ENCODE measurements around the gene SLC47A2.

The SLC47A2 gene

GRCh38 chr17:19727501-19728078 is 11.2 kb upstream of the SLC47A2 start:
- Histone ChIP-seq H3K27ac (ENCODE audit: low read length) (no peak overlapping the region), H3K4me3 (ENCODE audit: low read depth in 1 of 2, low read length in 2 of 2) (no peak overlapping the region), H2AFZ (ENCODE audit: low read depth, low read length) (no peak overlapping the region), H3K79me2 (ENCODE audit: insufficient read depth, low read length) (no peaks in the 10 kb centered on the region), H3K9ac (ENCODE audit: low read depth, low read length) (no peak overlapping the region), H3K4me2 (ENCODE audit: insufficient read depth, low read length) (no peak overlapping the region), H3K9me3 (ENCODE audit: insufficient read depth, low read length, severe bottlenecking) (no peaks in the 10 kb centered on the region), H4K20me1 (ENCODE audit: insufficient read depth, low read length) (no peaks in the 10 kb centered on the region), H3K4me1 (ENCODE audit: insufficient read depth, low read length) (no peaks in the 10 kb centered on the region), H3K36me3 (ENCODE audit: insufficient read depth, low read length) (no peaks in the 10 kb centered on the region), H3K27me3 (ENCODE audit: insufficient read depth, low read length, poor library complexity) (peaks cover 6% of the 10 kb centered on the region)
- DNase-seq (no peak), ATAC-seq (ENCODE audit: insufficient read depth, low read depth) (no peak)
- no peak for TF ChIP-seq EZH2 (IDR thresholded peaks at IDR 0.05; ENCODE audit: borderline replicate concordance, low read depth, low read length, severe bottlenecking)
- TF ChIP-seq, protein P1, sequence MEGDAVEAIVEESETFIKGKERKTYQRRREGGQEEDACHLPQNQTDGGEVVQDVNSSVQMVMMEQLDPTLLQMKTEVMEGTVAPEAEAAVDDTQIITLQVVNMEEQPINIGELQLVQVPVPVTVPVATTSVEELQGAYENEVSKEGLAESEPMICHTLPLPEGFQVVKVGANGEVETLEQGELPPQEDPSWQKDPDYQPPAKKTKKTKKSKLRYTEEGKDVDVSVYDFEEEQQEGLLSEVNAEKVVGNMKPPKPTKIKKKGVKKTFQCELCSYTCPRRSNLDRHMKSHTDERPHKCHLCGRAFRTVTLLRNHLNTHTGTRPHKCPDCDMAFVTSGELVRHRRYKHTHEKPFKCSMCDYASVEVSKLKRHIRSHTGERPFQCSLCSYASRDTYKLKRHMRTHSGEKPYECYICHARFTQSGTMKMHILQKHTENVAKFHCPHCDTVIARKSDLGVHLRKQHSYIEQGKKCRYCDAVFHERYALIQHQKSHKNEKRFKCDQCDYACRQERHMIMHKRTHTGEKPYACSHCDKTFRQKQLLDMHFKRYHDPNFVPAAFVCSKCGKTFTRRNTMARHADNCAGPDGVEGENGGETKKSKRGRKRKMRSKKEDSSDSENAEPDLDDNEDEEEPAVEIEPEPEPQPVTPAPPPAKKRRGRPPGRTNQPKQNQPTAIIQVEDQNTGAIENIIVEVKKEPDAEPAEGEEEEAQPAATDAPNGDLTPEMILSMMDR (IDR thresholded peaks at IDR 0.05; ENCODE audit: borderline replicate concordance, extremely low read depth, low read length, poor library complexity, severe bottlenecking): no peak

- Histone ChIP-seq H3K79me2 (ENCODE audit: insufficient read depth, low read length) (no peaks in the 10 kb centered on the region), H2AFZ (ENCODE audit: low read depth, low read length) (no peak overlapping the region), H3K9me3 (ENCODE audit: insufficient read depth, low read length, severe bottlenecking) (no peaks in the 10 kb centered on the region), H3K4me2 (ENCODE audit: insufficient read depth, low read length) (no peak overlapping the region), H3K27ac (ENCODE audit: low read length) (no peak overlapping the region), H3K27me3 (ENCODE audit: insufficient read depth, low read length, poor library complexity) (peaks cover 6% of the 10 kb centered on the region), H3K4me3 (ENCODE audit: low read depth in 1 of 2, low read length in 2 of 2) (no peak overlapping the region), H3K36me3 (ENCODE audit: insufficient read depth, low read length) (no peaks in the 10 kb centered on the region), H3K4me1 (ENCODE audit: insufficient read depth, low read length) (no peaks in the 10 kb centered on the region), H4K20me1 (ENCODE audit: insufficient read depth, low read length) (no peaks in the 10 kb centered on the region), H3K9ac (ENCODE audit: low read depth, low read length) (no peak overlapping the region)
- TF ChIP-seq EZH2 (IDR thresholded peaks at IDR 0.05; ENCODE audit: borderline replicate concordance, low read depth, low read length, severe bottlenecking): no peak
- TF ChIP-seq, protein P1 (IDR thresholded peaks at IDR 0.05; ENCODE audit: borderline replicate concordance, extremely low read depth, low read length, poor library complexity, severe bottlenecking): no peak
- DNase-seq (no peak), ATAC-seq (ENCODE audit: insufficient read depth, low read depth) (no peak)
These were observed 10.4 kb upstream of the SLC47A2 start for GRCh38 chr17:19726631-19727376.

DNA sequence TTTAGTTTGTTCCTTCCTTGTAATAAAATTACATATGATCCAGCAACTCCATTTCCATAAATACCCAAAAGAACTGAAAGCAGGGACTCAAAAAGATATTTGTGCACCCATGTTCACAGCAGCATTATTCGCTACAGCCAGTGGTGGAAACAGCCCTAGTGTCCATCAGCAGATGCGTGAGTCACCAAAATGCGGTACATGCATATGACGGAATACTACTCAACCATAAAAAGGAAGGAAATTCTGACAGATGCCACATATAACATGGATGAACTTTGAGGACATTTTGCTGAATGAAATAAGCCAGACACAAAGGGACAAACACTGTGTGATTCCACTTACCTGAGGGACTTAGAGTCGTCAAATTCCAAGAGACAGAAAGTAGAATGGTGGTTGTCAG is 9.1 kb upstream of the SLC47A2 start:
- Histone ChIP-seq H2AFZ (ENCODE audit: low read depth, low read length) (no peak overlapping the region), H3K4me2 (ENCODE audit: insufficient read depth, low read length) (no peak overlapping the region), H3K79me2 (ENCODE audit: insufficient read depth, low read length) (no peaks in the 10 kb centered on the region), H3K9ac (ENCODE audit: low read depth, low read length) (no peak overlapping the region), H4K20me1 (ENCODE audit: insufficient read depth, low read length) (no peaks in the 10 kb centered on the region), H3K9me3 (ENCODE audit: insufficient read depth, low read length, severe bottlenecking) (no peaks in the 10 kb centered on the region), H3K27me3 (ENCODE audit: insufficient read depth, low read length, poor library complexity) (peaks cover 6% of the 10 kb centered on the region), H3K4me1 (ENCODE audit: insufficient read depth, low read length) (no peaks in the 10 kb centered on the region), H3K36me3 (ENCODE audit: insufficient read depth, low read length) (no peaks in the 10 kb centered on the region), H3K4me3 (ENCODE audit: low read depth in 1 of 2, low read length in 2 of 2) (no peak overlapping the region), H3K27ac (ENCODE audit: low read length) (no peak overlapping the region)
- ATAC-seq (ENCODE audit: insufficient read depth, low read depth) (no peak), DNase-seq (no peak)
- no peak for TF ChIP-seq EZH2 (IDR thresholded peaks at IDR 0.05; ENCODE audit: borderline replicate concordance, low read depth, low read length, severe bottlenecking)
- TF ChIP-seq, protein P1 (IDR thresholded peaks at IDR 0.05; ENCODE audit: borderline replicate concordance, extremely low read depth, low read length, poor library complexity, severe bottlenecking): no peak

Data from DND-41 (cell line).